GM18951 (cell line): Measurements from ENCODE around the gene HPCAL1.

Experiments used
- POLR2A ChIP-seq: IDR thresholded peaks from 4 replicates; pipeline ENCODE4 v1.6.1; 2011; ENCODE audit warnings: mild to moderate bottlenecking; ENCODE audit not compliant: insufficient read length, insufficient read depth; ENCODE audit errors: extremely low read depth
- in situ Hi-C: fragments of 300-500 bp; cut with MboI; formaldehyde crosslinking; loops from one replicate; pipeline ENCODE4 v1.12.0; 2022; ENCODE audit warnings: low sequenced_read_pairs, mixed read lengths, inconsistent platforms; ENCODE audit not compliant: unreplicated experiment

The HPCAL1 gene

DNA sequence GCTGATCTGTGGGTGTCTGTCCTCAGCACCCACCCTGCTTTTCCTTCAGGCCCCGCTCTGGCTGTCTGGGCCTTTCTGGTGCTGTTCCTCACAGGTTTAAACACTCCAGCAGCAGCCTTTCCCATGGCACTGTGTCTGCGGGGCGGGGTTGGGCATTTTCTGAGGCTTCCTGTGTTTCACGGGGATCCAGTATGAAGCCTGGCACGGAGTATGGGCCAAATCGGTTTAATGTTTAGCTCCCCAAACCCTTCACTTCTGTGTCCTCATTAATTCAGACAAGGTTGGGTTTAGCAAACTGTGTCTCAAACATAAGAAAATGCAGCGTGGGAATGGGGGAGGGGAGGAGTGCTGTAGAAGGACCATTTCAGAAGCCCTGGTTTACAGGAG lies 44.9 kb downstream of the HPCAL1 start:
- no peak for TF ChIP-seq POLR2A
- in situ Hi-C loops, result no loop called here

DNA sequence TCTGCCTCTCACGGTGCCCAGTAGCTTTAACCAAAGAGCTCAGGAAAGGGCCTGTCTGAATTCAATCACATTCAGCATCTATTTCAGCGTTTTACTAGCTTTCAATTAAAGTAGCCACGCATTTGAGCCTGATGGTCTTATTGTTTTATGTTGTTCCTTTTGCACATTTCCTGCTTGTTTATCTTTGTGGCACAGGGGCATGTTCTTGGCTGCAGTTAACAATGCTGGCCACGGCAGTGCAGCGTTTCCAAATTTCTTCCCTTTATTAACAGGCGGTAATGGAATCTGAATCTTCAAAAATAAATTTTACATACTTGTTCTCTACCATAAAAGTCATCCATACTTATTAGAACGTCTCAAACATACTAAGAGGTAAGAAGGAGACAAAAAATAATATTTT lies 46.2 kb downstream of the HPCAL1 start:
- TF ChIP-seq POLR2A, result no peak
- in situ Hi-C loops, result no loop called here

DNA sequence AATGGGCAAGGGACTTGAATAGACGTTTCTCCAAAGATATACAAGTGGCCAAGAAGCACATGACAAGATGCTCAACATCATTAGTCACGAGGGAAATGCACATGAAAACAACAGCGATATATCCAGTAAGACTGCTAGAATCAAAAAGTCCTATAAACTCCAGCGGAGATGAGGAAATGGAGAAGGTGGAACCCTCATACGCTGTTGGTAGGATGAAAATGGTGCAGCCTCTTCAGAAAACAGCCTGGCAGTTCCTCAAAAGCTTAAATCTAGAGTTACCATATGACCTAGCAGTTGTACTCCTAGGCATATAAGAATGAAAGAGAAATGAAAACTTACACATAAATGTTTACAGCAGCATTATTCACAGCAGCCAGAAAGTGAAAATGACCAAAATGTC lies 48.1 kb downstream of the HPCAL1 start:
- in situ Hi-C loops, result no loop called here
- TF ChIP-seq POLR2A, result no peak

DNA sequence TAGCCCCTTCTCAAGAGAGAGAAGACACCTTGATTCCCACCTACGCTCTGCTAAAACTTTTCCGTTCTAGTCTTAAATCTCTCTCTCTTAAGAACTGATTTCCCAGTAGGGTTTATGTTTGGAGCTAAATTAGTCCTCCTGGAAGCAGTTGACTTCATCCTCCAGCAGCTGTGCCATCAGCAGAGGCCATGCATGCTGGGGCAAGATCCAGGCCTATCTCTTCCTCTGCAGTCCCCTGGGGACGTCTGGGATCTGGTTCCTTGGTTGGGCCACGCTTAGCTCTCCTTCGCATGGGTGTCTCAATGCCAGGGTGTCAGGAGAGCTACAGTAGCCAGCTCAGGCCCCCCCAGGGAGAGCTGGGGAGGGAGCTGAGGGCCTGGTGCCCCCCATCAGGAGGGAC lies 49.7 kb downstream of the HPCAL1 start:
- TF ChIP-seq POLR2A, result no peak
- in situ Hi-C loops, result no loop called here

DNA sequence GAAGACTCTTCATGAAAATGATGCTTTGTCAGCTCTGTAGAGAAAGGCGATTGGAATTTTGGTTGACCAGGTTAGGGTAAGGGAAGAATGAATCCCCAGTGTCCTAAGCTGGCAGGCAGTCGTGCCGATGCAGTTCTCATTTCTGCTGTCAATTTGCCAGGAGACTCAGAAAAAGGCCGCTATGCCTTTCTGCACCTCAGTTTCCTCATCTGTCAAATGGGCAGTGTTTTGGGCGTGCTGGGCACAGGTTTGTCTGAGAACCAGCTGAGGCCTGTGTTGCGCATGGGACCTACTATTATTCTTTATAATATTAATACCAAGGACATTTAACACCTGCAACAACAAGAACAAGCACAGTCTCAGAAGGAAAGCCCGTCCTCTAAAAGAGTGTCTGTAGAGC lies 50.3 kb downstream of the HPCAL1 start:
- in situ Hi-C loops, result no loop called here
- TF ChIP-seq POLR2A, result no peak

DNA sequence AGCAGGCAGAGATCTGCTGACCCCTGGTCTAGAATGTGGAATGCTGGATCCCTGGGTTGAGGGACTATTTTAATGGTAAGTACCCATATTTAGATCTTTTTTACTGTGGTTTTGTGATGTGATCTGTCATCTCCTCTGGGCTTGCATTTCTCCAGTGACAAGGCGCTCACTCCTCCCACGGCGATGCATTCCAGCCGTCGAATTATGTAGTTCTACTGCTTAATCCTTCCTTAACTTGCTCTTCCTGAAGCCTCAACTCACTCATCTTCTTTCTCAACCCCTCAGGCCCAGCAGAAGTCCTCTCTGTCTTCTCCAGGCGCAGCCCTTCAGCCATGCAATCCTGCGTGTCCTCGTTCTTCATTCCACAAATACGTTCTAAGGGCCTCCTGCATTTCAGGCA lies 51.2 kb downstream of the HPCAL1 start:
- in situ Hi-C loops, result no loop called here
- no peak for TF ChIP-seq POLR2A

DNA sequence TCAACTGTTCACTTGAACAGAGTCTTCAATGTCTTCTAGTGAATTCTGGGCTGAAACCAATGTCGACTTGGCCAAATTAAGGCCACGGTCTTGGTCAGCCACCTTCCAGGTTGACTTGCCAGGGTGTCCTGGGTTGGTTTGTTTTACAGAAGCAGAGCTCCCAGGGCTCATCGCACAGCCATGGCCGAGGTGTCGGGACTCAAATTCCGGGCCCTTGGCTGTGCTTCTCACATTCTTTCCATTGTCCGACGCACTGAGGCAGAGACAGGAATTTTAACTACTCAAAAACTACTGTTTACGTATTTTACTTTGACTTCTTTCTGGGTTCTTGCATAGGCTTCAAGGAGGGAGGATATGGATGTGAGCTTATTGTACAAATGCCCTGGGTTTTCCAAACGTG lies 51.7 kb downstream of the HPCAL1 start:
- TF ChIP-seq POLR2A, result no peak
- in situ Hi-C loops, result no loop called here

DNA sequence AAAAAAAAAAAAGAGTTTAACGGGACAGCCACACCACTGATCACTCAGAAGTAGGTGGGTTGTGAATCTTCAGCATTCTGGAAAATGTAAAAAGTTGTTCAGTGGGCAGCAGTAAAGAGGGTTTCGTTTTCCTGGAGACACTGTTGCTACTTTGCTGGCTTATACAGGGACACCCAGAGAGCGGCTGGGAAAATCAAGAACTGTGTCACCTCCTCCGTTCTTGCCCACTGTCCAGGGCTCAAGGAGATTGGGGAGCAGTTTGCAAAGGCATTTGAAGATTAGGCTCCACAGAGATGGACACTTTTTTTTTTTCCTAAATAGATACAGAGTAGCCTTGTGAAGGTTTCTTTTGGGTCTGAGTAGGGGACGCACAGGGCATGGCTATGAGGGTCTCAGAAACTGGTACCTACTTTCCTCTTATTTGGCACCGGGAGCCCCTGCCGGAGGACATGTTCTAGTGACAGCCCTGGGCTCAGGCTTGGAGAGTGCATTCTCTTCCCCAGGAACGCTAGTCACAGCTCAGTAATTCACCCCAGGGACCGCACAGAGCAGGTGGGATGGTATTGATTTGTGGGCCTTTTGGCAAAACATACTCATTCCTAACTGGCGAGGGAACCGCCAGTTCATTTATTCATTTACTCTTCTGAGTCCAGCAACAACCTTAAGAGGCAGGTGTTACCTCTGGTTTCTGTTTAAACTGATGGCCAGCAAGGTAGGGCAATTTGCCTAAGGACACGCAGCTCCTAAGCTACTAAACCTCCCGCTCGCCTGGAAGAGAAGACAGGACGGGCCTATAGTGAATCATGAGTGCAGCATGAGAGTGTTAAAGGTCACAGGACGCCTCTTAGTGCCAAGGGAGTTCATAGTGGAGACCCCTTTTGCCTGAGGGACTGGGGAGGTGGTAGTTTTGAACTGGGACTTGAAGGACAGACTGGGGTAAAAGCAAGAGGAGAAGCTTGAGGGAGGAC lies 53.1 kb downstream of the HPCAL1 start:
- TF ChIP-seq POLR2A, result no peak
- in situ Hi-C loops, result no loop called here

DNA sequence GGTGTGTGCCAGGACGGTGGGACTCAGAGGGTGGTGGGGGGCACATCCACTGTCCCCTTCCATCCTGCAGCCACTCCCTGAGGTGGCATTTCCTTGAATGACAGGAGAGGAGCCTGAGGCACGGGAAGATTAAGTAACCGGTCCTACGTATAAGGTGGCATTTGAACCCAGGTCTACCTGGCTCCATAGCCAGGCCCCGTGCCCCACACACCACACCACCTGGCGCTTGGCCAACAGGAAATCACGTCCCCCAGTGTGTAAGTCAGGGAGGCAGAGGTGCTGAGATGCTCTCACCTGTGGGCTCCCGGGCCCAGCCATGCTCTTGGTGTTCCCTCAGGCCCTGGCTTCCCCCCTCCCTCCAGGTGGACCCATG lies 53.7 kb downstream of the HPCAL1 start:
- in situ Hi-C loops, result no loop called here
- TF ChIP-seq POLR2A, result no peak

DNA sequence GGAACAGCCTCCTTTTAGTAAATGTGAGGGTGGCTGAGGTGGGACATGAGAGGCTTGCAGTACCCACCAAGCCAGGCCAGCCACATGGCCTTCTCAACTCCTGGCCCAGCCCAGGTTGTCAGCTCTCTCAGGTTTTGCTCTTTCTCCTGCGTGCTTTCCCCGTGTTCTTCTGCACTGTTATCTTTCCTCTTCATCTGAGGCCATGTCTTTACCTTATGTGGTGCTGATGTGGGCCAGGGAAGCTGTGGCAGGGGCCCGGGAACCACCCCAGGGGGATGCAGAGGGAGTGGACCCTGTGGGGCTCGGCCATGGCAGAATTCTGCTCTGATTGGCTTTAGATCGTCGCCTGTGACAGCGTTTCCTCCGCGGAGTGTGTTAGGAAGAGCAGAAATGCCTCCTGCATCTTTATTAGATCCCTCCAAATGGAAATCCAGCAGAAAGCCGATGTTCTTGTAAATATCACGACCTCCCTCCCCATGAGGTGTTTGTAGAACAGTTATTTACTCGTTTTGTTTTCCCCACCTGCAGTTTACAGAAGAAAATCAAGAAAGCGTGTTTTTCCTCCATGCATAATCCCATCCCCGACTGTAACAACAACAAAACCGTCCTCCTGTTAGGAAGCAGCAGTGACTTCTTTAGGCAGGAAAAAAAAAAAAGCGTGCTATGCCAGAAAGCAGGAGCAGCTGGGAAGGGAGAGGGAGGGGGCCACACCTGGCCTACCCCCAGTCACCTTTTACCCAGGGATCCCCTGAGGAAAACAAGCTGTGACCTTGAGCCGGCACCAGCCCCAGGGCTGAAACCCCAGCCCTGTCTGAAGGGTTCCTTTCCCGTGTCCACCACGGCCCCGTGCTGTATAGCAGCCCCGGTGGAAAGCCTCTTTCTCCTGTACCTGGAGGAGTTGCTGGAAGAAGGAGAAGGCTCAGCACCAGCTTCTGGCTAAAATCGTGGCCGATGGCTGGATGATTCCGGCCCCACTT lies 54.8 kb downstream of the HPCAL1 start:
- no peak for TF ChIP-seq POLR2A
- in situ Hi-C loops, result no loop called here

DNA sequence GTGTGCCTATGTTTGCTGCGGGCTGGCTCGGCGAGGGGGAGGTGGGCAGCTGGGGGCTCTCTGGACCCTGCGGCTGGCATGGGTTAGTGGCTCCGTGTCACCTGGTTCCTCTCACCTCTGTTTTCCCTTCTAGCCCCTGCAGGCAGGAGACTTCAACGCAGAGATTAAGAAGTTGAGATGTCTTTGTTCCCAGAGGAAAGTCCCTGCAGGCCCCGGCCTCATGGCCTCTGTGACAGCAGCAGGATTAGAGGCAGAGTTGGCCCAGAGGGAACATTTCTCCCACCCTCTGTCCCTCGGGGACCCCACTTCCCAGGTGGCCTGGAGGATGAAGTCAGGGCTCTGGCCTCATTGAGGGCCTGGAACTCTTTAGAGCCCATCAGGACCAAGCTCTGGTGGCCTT lies 56.5 kb downstream of the HPCAL1 start:
- in situ Hi-C loops, result no loop called here
- TF ChIP-seq POLR2A, result no peak

DNA sequence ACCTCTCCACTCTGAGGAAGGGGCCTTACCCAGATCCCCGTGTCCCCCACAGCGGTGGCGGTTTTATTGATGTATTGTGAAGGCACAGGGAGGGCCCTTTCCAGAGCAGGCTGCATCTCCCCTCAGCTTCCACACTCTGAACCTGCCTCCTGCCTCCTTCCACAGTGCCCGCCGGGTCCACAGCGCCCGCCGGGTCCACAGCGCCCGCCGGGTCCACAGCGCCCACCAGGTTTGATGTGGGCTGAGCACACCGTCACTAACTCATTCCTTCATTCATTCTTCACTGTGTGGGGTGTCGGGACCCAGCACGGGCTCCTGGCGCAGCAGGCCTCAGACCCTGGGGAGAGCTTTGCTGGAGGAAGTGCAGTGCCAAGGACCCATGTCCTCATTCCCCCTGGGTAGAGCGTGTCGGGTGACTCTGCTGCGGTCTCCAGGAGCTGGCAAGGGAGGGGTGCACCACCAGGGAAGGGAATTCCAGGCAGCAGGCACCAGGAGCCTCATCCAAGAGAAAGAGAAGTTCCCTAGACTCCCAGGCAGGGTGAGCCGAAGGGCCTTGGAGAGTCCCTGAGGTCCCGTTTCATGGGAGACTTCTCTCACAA lies 57.1 kb downstream of the HPCAL1 start:
- TF ChIP-seq POLR2A, result no peak
- in situ Hi-C loops, result no loop called here

DNA sequence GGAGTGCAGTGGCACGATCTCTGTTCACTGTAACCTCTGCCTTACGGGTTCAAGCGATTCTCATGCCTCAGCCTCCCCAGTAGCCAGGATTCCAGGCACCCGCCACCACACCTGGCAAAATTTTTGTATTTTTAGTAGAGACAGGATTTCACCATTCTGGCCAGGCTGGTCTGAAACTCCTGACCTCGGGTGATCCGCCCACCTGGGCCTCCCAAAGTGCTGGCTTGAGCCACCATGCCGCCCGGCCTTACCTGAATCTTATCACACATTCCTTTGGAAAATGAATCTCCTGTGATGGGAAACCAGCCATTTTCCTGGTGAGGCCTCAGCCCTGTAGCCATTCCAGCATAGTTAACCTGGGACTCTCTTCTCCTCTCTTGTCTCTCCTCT lies 57.8 kb downstream of the HPCAL1 start:
- TF ChIP-seq POLR2A, result no peak
- in situ Hi-C loops, result no loop called here
